ENCODE results near the gene SAMD10.

GRCh38 chr20:63952769-63953168, 26.7 kb downstream of the SAMD10 start:
- no peak for TF ChIP-seq EZH2 (optimal IDR thresholded peaks at IDR 0.05; ENCODE audit: low read depth, low read length)
- no peak for TF ChIP-seq EZH2phosphoT487 (IDR thresholded peaks at IDR 0.05; ENCODE audit: low read length)
- no peak for TF ChIP-seq CTCF (IDR thresholded peaks at IDR 0.05; ENCODE audit: low read length)
